GM12865 (cell line): Measurements from ENCODE around the gene IL1RAPL1.

Experiments
- DNase-seq: peaks from one replicate; pipeline ENCODE4 v3.0.0; 2010; ENCODE audit warnings: low read depth
- H3K4me3 ChIP-seq: 2 replicates; pipeline ENCODE4 v1.5.1; 2011; ENCODE audit warnings: mild to moderate bottlenecking, low read depth, low read length, control low read depth
- TF ChIP-seq, protein P1 (sequence below): IDR thresholded peaks from 2 replicates; pipeline ENCODE4 v1.5.1; 2011; ENCODE audit warnings: low read length, control low read depth, low read depth, inconsistent platforms; ENCODE audit not compliant: insufficient read depth; ENCODE audit errors: missing control alignments

Gene IL1RAPL1

GRCh38 chrX:28591542-28591941 lies 4.3 kb downstream of the IL1RAPL1 start:
- TF ChIP-seq, protein P1, sequence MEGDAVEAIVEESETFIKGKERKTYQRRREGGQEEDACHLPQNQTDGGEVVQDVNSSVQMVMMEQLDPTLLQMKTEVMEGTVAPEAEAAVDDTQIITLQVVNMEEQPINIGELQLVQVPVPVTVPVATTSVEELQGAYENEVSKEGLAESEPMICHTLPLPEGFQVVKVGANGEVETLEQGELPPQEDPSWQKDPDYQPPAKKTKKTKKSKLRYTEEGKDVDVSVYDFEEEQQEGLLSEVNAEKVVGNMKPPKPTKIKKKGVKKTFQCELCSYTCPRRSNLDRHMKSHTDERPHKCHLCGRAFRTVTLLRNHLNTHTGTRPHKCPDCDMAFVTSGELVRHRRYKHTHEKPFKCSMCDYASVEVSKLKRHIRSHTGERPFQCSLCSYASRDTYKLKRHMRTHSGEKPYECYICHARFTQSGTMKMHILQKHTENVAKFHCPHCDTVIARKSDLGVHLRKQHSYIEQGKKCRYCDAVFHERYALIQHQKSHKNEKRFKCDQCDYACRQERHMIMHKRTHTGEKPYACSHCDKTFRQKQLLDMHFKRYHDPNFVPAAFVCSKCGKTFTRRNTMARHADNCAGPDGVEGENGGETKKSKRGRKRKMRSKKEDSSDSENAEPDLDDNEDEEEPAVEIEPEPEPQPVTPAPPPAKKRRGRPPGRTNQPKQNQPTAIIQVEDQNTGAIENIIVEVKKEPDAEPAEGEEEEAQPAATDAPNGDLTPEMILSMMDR = no peak
- no peak overlapping the region for H3K4me3 ChIP-seq
- no peak for DNase-seq

DNA sequence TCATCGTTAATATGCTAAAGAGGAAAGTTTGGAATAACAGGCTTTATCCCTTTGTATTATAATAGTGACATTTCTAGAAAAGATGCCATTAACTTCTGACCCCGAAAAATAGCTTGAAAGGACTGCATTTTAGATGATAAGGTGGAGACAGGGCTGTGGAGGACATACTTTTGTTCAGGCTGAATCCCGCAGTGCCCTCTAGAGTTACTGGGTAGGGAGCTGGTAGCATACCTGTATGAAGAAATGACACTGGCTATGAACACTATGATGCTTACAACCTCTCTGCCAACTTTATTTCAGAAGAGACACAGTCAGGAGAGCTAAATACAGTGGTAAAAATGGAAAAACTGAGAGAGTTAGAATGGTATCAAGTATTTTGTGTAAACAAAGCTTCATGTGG lies 8.1 kb downstream of the IL1RAPL1 start:
- no peak overlapping the region for H3K4me3 ChIP-seq
- no peak for DNase-seq
- TF ChIP-seq, protein P1 = no peak

DNA sequence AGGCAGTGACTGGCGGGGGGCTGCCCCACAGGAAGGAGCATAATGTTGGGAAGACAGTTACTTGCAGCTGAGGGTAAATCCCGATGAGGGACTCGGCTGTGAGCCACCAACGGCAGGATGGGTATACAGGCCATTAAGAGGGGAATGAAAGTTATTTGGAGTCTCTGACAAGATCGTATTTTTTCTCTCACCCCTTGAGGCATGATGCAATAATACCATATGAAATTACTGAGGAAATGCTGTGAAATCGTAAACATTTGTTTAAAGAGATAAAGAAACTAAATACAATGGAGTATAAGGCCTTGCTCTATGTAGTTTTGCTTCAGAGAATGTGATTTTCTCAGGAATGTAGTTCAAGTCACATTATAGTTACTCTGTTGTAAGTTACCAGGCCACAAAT lies 12.7 kb downstream of the IL1RAPL1 start:
- TF ChIP-seq, protein P1 = no peak
- no peak for DNase-seq
- no peak overlapping the region for H3K4me3 ChIP-seq

- no peak for DNase-seq
- no peak overlapping the region for H3K4me3 ChIP-seq
- TF ChIP-seq, protein P1 = no peak
Measured at GRCh38 chrX:28609003-28609402, 21.8 kb downstream of the IL1RAPL1 start.

DNA sequence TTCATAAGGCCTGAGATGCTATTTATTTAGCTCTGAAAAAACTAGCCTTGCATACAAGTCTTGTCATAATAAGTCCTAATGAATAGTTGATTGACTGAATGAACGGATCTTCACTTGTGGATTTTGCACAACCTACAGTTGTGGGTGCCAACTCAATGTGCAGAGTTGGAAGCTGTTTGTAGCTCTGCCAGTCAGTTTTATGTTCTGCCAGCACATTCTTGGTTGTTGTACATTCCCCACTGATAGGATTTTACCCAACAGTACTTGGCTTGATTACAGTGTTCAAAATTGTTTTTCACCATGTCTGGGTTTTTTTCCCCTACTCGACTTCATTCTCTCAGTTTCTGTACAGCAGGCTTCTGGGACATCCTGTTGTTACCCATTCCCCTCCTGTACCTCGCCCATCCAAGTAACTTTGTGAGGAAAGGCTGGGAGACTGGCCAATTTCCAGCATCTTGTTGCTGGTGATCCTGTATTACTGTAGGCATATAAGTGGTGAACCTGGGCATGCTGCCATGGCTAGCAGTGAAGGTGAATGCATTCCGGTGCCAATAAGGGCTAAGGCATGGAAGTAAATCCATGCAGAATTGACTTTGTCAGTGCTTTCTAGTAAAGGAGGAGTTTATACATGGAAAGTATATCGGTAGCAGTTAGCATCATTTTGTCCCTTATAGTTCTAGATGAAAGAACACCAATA lies 22.8 kb downstream of the IL1RAPL1 start:
- H3K4me3 ChIP-seq = no peak overlapping the region
- TF ChIP-seq, protein P1 = no peak
- DNase-seq = no peak

DNA sequence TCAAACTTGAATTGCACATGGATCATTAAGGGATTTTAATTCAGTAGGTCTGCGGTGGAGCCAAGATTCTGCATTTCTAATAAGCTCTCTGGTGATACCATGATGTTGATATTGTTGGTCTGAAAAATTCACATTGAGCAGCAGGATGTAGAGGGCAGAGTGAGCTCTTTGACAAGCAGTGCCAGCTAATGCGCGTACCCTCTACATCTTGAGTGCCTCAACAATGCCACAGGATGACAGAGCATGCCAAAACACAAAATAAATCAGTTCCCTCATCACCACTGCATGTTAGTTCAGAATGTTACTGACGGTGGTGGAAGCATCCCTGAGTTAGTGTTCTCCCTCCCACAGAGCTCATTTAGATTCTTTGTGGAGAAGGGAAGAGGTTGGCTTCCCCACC lies 23.5 kb downstream of the IL1RAPL1 start:
- TF ChIP-seq, protein P1 = no peak
- no peak overlapping the region for H3K4me3 ChIP-seq
- no peak for DNase-seq

GRCh38 chrX:28613558-28613957 lies 26.3 kb downstream of the IL1RAPL1 start:
- H3K4me3 ChIP-seq = no peak overlapping the region
- TF ChIP-seq, protein P1 = no peak
- DNase-seq = no peak
